H1 (cell line): ENCODE measurements around the gene NPHP4. TPM values are rescaled to one million over a fixed set of nuclear protein-coding genes. Genes with fewer than 3 reads are reported as not detected.

Source experiments
- CTCF ChIA-PET: fragments of 300-600 bp; sonication (Branson Sonifier 250); formaldehyde crosslinking; loops from one replicate; lab custom pipeline; 2021; ENCODE audit not compliant: partially characterized antibody; lab: Charles Lee
- POLR2A ChIA-PET: fragments of 300-600 bp; sonication (Branson Sonifier 250); formaldehyde crosslinking; loops from one replicate; lab custom pipeline; 2021; ENCODE audit warnings: inconsistent platforms; ENCODE audit not compliant: partially characterized antibody; lab: Charles Lee
- DNase-seq, 2 experiments: peaks; one replicate each; pipeline versions ENCODE4 v3.0.0 to v3.0.0-alpha.2; 2010 to 2022; ENCODE audit warnings: low spot score in 2 of 2, low read depth in 1 of 2, mixed read lengths in 1 of 2
- FAIRE-seq: peaks from 2 replicates; lab custom pipeline; 2011; peaks lifted over from hg19 to GRCh38; lab: Jason Lieb, UNC
- H2AFZ ChIP-seq: 2 replicates; pipeline ENCODE4 v1.8.1; 2012; ENCODE audit warnings: low read length, inconsistent platforms
- H2AK5ac ChIP-seq: 2 replicates; pipeline ENCODE4 v1.6.1; 2013; ENCODE audit warnings: low read depth, low read length
- H2BK120ac ChIP-seq: replicated peaks from 2 replicates; pipeline ENCODE3; 2013; ENCODE audit warnings: low read depth, low read length, inconsistent platforms
- H2BK12ac ChIP-seq: 2 replicates; pipeline ENCODE4 v1.6.1; 2013; ENCODE audit warnings: low read depth, low read length
- H2BK15ac ChIP-seq: 2 replicates; pipeline ENCODE4 v1.6.1; 2013; ENCODE audit warnings: low read length
- H2BK20ac ChIP-seq: 2 replicates; pipeline ENCODE4 v1.6.1; 2013; ENCODE audit warnings: low read length
- H2BK5ac ChIP-seq: 2 replicates; pipeline ENCODE4 v1.6.1; 2013; ENCODE audit warnings: low read depth, low read length
- H3K14ac ChIP-seq: 2 replicates; pipeline ENCODE4 v1.6.1; 2013; ENCODE audit warnings: inconsistent platforms; ENCODE audit not compliant: insufficient read length
- H3K18ac ChIP-seq: 2 replicates; pipeline ENCODE4 v1.6.1; 2013; ENCODE audit warnings: low read length; ENCODE audit errors: extremely low read depth
- H3K23ac ChIP-seq: 2 replicates; pipeline ENCODE4 v1.6.1; 2013; ENCODE audit warnings: inconsistent platforms; ENCODE audit not compliant: insufficient read length
- H3K23me2 ChIP-seq: 2 replicates; pipeline ENCODE4 v1.6.1; 2013; ENCODE audit warnings: low read depth, low read length
- H3K27ac ChIP-seq: 2 replicates; pipeline ENCODE4 v1.6.1; 2011; ENCODE audit warnings: low read depth, low read length, inconsistent platforms
- H3K27me3 ChIP-seq, 4 experiments: replicated peaks in 1 of 4; 1 replicate in 1 of 4; 2 replicates in 3 of 4; pipeline versions ENCODE4 v1.6.1 to v1.8.1; 2011 to 2013; ENCODE audit warnings: low read length in 3 of 4, mild to moderate bottlenecking in 3 of 4, inconsistent platforms in 2 of 4, mixed read lengths in 2 of 4, moderate library complexity in 1 of 4; ENCODE audit not compliant: control insufficient read depth in 3 of 4, insufficient read depth in 3 of 4; ENCODE audit errors: extremely low read depth in 1 of 4
- H3K36me3 ChIP-seq, 4 experiments: 2 replicates each; pipeline versions ENCODE4 v1.6.1 to v1.8.1; 2011 to 2013; ENCODE audit warnings: mild to moderate bottlenecking in 4 of 4, low read length in 3 of 4, moderate library complexity in 2 of 4, control low read depth in 1 of 4, inconsistent platforms in 1 of 4; ENCODE audit not compliant: insufficient read depth in 4 of 4, control insufficient read depth in 2 of 4
- H3K4ac ChIP-seq: replicated peaks from 2 replicates; pipeline ENCODE3; 2013; ENCODE audit warnings: low read length, low read depth, mixed read lengths, inconsistent platforms; ENCODE audit not compliant: insufficient read length
- H3K4me1 ChIP-seq, 4 experiments: replicated peaks in 1 of 4; 1 replicate in 1 of 4; 2 replicates in 3 of 4; pipeline versions ENCODE4 v1.6.1 to v1.8.1; 2011 to 2013; ENCODE audit warnings: low read length in 3 of 4, inconsistent platforms in 2 of 4, mixed read lengths in 1 of 4; ENCODE audit not compliant: insufficient read depth in 4 of 4, control insufficient read depth in 3 of 4
- H3K4me2 ChIP-seq, 2 experiments: 2 replicates each; pipeline versions ENCODE4 v1.6.1 to v1.8.1; 2011 to 2013; ENCODE audit warnings: low read depth in 2 of 2, low read length in 2 of 2, control low read depth in 1 of 2, inconsistent platforms in 1 of 2, mild to moderate bottlenecking in 1 of 2; ENCODE audit not compliant: insufficient read depth in 1 of 2
- H3K4me3 ChIP-seq, 4 experiments: fragments of 200-600, 300-600 bp in 1 of 4; sonication (generic), shearing (Covaris generic), sonication (Bioruptor Twin) in 1 of 4; 2 replicates each; pipeline versions ENCODE4 v1.5.1 to v1.8.1; 2011 to 2016; ENCODE audit warnings: low read length in 4 of 4, low read depth in 3 of 4, control low read depth in 2 of 4, inconsistent platforms in 2 of 4, mild to moderate bottlenecking in 2 of 4, mixed read lengths in 1 of 4, moderate library complexity in 1 of 4; ENCODE audit not compliant: insufficient read depth in 2 of 4; ENCODE audit errors: extremely low read depth in 1 of 4
- H3K56ac ChIP-seq: replicated peaks from 2 replicates; pipeline ENCODE3; 2013; ENCODE audit warnings: low read depth, mild to moderate bottlenecking, mixed read lengths, low read length, inconsistent platforms; ENCODE audit not compliant: insufficient read length
- H3K79me1 ChIP-seq: 2 replicates; pipeline ENCODE4 v1.6.1; 2013; ENCODE audit warnings: low read depth, low read length, control low read depth
- H3K79me2 ChIP-seq, 2 experiments: 2 replicates each; pipeline versions ENCODE4 v1.6.1 to v1.8.1; 2012 to 2013; ENCODE audit warnings: low read length in 2 of 2, mild to moderate bottlenecking in 2 of 2, inconsistent platforms in 1 of 2; ENCODE audit not compliant: insufficient read depth in 2 of 2, control insufficient read depth in 1 of 2
- H3K9ac ChIP-seq, 4 experiments: replicated peaks in 1 of 4; 1 replicate in 1 of 4; 2 replicates in 3 of 4; pipeline versions ENCODE4 v1.6.1 to v1.8.1; 2011 to 2013; ENCODE audit warnings: low read depth in 3 of 4, low read length in 3 of 4, control low read depth in 2 of 4, mild to moderate bottlenecking in 2 of 4, moderate library complexity in 2 of 4, inconsistent platforms in 1 of 4; ENCODE audit errors: extremely low read depth in 1 of 4
- H3K9me3 ChIP-seq, 2 experiments: 2 replicates each; pipeline versions ENCODE4 v1.6.1 to v1.8.1; 2012 to 2013; ENCODE audit warnings: mild to moderate bottlenecking in 2 of 2, moderate library complexity in 2 of 2, control low read depth in 1 of 2, inconsistent platforms in 1 of 2, low read depth in 1 of 2, low read length in 1 of 2, mixed read lengths in 1 of 2; ENCODE audit not compliant: insufficient read depth in 2 of 2
- H4K20me1 ChIP-seq, 2 experiments: replicated peaks in 1 of 2; 2 replicates each; pipeline versions ENCODE3 to v1.8.1; 2011 to 2013; ENCODE audit warnings: inconsistent platforms in 2 of 2, low read length in 2 of 2, mild to moderate bottlenecking in 1 of 2; ENCODE audit not compliant: insufficient read depth in 2 of 2, control insufficient read depth in 1 of 2
- H4K5ac ChIP-seq: 2 replicates; pipeline ENCODE4 v1.6.1; 2013; ENCODE audit warnings: low read length, low read depth, mixed read lengths, inconsistent platforms; ENCODE audit not compliant: insufficient read length
- H4K8ac ChIP-seq: 2 replicates; pipeline ENCODE4 v1.8.0; 2013; ENCODE audit warnings: mild to moderate bottlenecking, moderate library complexity, low read length, inconsistent platforms; ENCODE audit not compliant: insufficient read depth; ENCODE audit errors: extremely low read depth
- H4K91ac ChIP-seq: replicated peaks from 2 replicates; pipeline ENCODE3; 2013; ENCODE audit warnings: low read length, mixed read lengths, inconsistent platforms; ENCODE audit not compliant: insufficient read length
- CBX5 ChIP-seq: fragments of 300-800, 300-1000 bp; sonication (generic); IDR thresholded peaks from 2 replicates; pipeline ENCODE4 v1.7.1; 2016; ENCODE audit warnings: antibody characterized with exemption, low read length, low read depth
- E2F6 ChIP-seq: IDR thresholded peaks from 2 replicates; pipeline ENCODE4 v1.6.1; 2012; ENCODE audit warnings: inconsistent platforms
- EP300 ChIP-seq, 2 experiments: IDR thresholded peaks; 1 replicate in 1 of 2; 2 replicates in 1 of 2; pipeline ENCODE4 v1.6.1; 2011 to 2012; ENCODE audit warnings: low read depth in 2 of 2, low read length in 2 of 2, mild to moderate bottlenecking in 2 of 2, borderline replicate concordance in 1 of 2, inconsistent platforms in 1 of 2, moderate library complexity in 1 of 2
- FOSL1 ChIP-seq: IDR thresholded peaks from 2 replicates; pipeline ENCODE4 v1.6.1; 2011; ENCODE audit warnings: mild to moderate bottlenecking, low read depth, low read length, moderate library complexity; ENCODE audit not compliant: insufficient read depth
- GTF2F1 ChIP-seq: IDR thresholded peaks from 2 replicates; pipeline ENCODE4 v1.6.1; 2012; ENCODE audit warnings: low read depth, low read length, improper control_type of control experiment, borderline replicate concordance
- JUND ChIP-seq: IDR thresholded peaks from 2 replicates; pipeline ENCODE4 v1.6.1; 2011; ENCODE audit warnings: mild to moderate bottlenecking, improper control_type of control experiment, low read length
- MAFK ChIP-seq: IDR thresholded peaks from 2 replicates; pipeline ENCODE4 v1.6.1; 2012; ENCODE audit warnings: low read depth, mild to moderate bottlenecking, improper control_type of control experiment, low read length
- PHF8 ChIP-seq: fragments of 200-600 bp; sonication (generic); conservative IDR thresholded peaks from 2 replicates; pipeline ENCODE4 v1.7.1; 2012; ENCODE audit warnings: low read depth, mild to moderate bottlenecking, inconsistent platforms, low read length, moderate library complexity
- RXRA ChIP-seq: IDR thresholded peaks from 2 replicates; pipeline ENCODE4 v1.6.1; 2011; ENCODE audit warnings: low read depth, mild to moderate bottlenecking, low read length, moderate library complexity; ENCODE audit not compliant: insufficient read depth
- SIRT6 ChIP-seq: IDR thresholded peaks from one replicate; pipeline ENCODE4 v1.7.1; 2012; ENCODE audit warnings: low read length, inconsistent platforms
- SP4 ChIP-seq: IDR thresholded peaks from 2 replicates; pipeline ENCODE4 v1.6.1; 2012; ENCODE audit warnings: low read length, inconsistent platforms
- WGBS, 2 experiments: shearing (Covaris generic) in 1 of 2; methylation state at CpG; one replicate each; pipeline versions ENCODE4 v1.1.6 to v1.1.7; 2013 to 2015; ENCODE audit warnings: low lambda C conversion rate in 2 of 2, mixed read lengths in 2 of 2, inconsistent platforms in 1 of 2, low coverage in 1 of 2, missing lambda C conversion rate in 1 of 2; ENCODE audit not compliant: insufficient replicate concordance in 2 of 2, insufficient coverage in 1 of 2, insufficient read length in 1 of 2; ENCODE audit errors: extremely low coverage in 1 of 2, missing lambda C conversion rate in 1 of 2; 5-methylcytosine and 5-hydroxymethylcytosine counted together
- polyA plus RNA-seq, 7 experiments: library from polyadenylated mRNA; depleted of rRNA in 3 of 7; stranded (reverse) in 5 of 7; unstranded in 2 of 7; fragments of >200 nt in 5 of 7; fragments of 200-250 nt in 2 of 7; gene quantifications; 1 replicate in 5 of 7; 2 replicates in 1 of 7; 4 replicates in 1 of 7; pipeline versions ENCODE4 v1.2.1 to v1.2.3, GENCODE V29; 2011 to 2013; ENCODE audit warnings: missing spikeins in 2 of 7, mixed read lengths in 2 of 7
- total RNA-seq: library from RNA; stranded (reverse); fragmentation: NEBNext Ultra II Directional; extraction: Animal tissue kit (Norgen Biotek cat#: 25700); gene quantifications from 2 replicates; pipeline ENCODE4 v1.2.1, GENCODE V29; 2021

The NPHP4 gene
- total and polyA plus RNA-seq, 2 of the 8 experiments (the other 6 are each of a cell fraction or from before 2014, with no cell fraction given): 5.8 to 14.0 TPM

DNA sequence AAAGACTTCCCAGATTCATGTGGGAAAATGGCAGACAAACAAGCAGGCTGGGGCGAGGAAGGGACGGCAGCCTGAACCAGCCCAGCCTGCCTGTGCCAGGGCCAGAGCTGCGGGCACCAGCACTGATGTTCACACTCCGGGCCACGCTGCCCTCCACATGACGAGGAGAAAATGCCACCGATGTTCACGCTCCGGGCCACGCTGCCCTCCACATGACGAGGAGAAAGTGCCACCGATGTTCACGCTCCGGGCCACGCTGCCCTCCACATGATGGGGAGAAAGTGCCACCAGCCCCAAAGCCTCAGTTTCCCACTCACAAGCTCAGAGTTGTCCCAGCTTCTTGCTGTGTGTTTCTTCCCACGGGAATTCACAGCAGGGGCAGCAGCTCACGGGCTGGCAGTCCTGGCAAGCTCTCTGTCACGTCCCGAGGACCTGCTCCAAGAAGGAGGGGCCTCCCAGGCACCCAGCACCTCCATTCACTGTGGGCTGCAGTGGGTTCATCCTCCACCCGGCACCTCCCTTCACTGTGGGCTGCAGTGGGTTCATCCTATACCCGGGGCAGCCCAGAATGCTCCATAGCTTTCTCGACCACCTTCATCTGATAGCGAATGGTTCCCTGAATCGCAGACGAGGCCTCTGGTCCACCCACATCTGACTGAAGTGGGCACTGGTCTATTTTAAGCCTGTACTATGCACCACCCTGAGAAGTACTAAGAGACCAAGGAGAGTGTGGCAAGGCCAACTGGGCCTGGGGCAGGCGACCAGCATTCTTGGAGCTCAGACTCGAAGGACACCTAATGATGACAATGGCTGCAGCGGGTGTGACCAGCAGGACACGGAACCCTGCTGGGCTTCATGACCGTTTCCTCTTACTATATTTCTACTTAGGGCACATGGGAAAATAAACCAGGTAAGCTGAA lies 108.8 kb downstream of the NPHP4 start:
- Histone ChIP-seq H3K23ac (no peak overlapping the region), H2AK5ac (no peak overlapping the region), H3K27me3 (no peaks in the 10 kb centered on the region), H3K18ac (no peak overlapping the region), H3K79me2 (no peaks in the 10 kb centered on the region), H2BK15ac (no peak overlapping the region), H3K14ac (no peak overlapping the region), H3K36me3 (peaks cover 0 to 9% (median 0%) of the 10 kb centered on the region in 4 experiments; a peak in 3 of 8 replicates), H2BK12ac (no peak overlapping the region), H2BK120ac (no peak overlapping the region), H4K8ac (peak overlapping the region; percentile 16; the same call in 1 of the 2 replicates), H3K4me1 (no peaks in the 10 kb centered on the region; a peak in 1 of 7 replicates), H3K79me1 (no peaks in the 10 kb centered on the region), H2BK20ac (no peak overlapping the region), H3K27ac (no peak overlapping the region), H3K4ac (no peak overlapping the region), H4K91ac (no peak overlapping the region), H3K4me3 (no peak overlapping the region), H4K20me1 (no peaks in the 10 kb centered on the region), H3K4me2 (no peak overlapping the region), H3K9me3 (peaks cover 7 to 9% of the 10 kb centered on the region in 2 experiments; a peak in 1 of 4 replicates), H3K23me2 (peaks cover 2% of the 10 kb centered on the region; the same call in 1 of the 2 replicates), H2AFZ (no peak overlapping the region), H2BK5ac (no peak overlapping the region), H3K56ac (no peak overlapping the region), H4K5ac (no peak overlapping the region), H3K9ac (no peak overlapping the region)
- FAIRE-seq: no peak
- WGBS, 2 experiments: 90% methylated on average over 21 of the region's 30 CpGs; no CpG with 5 or more reads in 1 of the 2 experiments
- ChIA-PET POLR2A (no interaction called here), CTCF (interaction anchor here (0.6 to 10.2 kb wide), 4 partner anchors 10 to 92 kb away, joined by 3 to 58 read pairs (median 3); no protein-coding TSS in a partner anchor)
- DNase-seq: no peak
- TF ChIP-seq FOSL1 (no peak), SP4 (no peak), E2F6 (no peak), JUND (no peak), RXRA (no peak), MAFK (no peak), PHF8 (no peak), GTF2F1 (no peak), EP300 (IDR thresholded peaks at IDR 0.05; ENCODE audit: borderline replicate concordance in 1 of 2, low read depth in 2 of 2, low read length in 2 of 2) (no peak), CBX5 (no peak), SIRT6 (no peak)
